ENCODE data around the gene PCSK9. TPM values are rescaled to one million over a fixed set of nuclear protein-coding genes. Genes with fewer than 3 reads are reported as not detected.

PCSK9 gene
- total RNA-seq = 0.07 TPM in 2 replicates

DNA sequence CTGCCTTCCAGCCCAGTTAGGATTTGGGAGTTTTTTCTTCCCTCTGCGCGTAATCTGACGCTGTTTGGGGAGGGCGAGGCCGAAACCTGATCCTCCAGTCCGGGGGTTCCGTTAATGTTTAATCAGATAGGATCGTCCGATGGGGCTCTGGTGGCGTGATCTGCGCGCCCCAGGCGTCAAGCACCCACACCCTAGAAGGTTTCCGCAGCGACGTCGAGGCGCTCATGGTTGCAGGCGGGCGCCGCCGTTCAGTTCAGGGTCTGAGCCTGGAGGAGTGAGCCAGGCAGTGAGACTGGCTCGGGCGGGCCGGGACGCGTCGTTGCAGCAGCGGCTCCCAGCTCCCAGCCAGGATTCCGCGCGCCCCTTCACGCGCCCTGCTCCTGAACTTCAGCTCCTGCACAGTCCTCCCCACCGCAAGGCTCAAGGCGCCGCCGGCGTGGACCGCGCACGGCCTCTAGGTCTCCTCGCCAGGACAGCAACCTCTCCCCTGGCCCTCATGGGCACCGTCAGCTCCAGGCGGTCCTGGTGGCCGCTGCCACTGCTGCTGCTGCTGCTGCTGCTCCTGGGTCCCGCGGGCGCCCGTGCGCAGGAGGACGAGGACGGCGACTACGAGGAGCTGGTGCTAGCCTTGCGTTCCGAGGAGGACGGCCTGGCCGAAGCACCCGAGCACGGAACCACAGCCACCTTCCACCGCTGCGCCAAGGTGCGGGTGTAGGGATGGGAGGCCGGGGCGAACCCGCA, at the start of gene PCSK9:
PCSK9 (plus strand) TSS at position 207 of the 741 bp plus-strand sequence; CDS start at position 497, 290 bp downstream.
- DNase-seq (ENCODE audit: low read depth, low spot score) = no peak

DNA sequence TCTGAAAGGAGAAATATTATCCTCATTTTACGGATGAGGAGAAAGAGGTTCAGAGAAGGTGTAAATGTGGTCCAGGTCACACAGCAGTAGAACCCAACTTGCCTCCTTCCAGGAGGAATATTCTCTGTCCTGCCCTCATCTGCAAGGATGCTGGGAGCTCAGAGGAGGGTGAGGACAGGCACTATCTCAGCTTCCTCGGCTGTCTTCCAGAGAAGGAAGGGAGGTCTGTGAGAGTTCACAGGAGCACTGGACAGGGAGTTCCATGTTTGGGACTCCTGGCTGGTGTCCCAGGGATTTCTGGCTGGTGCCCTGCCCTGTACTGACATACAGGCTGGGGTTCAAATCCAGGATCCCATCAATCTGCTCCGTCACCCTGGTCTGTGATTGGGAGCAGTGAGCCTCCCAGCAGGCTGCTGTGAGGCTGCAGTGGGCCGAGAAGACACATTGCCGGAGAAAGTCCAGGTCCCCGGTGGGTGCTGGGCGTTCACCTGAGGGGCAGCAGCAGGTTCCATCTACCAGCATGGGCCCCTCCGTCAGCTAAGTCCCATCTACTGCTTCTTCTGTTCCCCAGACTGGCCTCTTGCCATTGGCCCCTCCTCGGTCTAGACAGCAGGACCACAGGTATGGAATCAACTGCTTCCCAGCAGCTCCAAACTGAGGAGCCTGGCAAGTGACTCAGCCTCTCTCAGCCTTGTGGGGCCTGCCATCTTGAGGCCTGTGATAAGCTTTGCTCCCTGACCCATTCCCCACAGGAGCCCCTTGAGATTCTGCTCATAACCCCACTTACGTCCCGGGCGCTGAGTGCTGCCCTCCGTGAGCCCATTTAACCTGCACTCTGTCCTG, 49.2 kb upstream of the PCSK9 start:
- DNase-seq (ENCODE audit: low read depth, low spot score) = no peak

DNA sequence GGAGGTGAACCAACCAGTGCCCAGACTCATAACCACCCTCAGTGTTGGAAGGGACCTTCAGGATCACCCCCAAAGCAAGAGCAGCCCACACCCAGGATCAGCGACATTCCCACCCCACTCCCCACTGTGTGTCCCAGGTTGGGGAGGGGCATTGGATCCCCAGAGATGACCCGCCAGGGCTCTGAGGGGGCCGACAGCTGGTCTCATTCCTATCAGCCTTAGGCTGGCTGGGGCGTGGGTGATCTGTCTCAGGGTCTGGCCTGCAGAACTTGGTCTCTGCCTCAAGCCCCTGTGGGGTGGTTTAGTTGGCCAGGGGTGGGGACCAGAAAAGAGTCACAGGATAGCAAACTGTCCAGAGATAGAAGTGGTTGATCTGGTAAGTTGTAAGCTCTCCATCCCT, 48.4 kb upstream of the PCSK9 start:
- no peak for DNase-seq (ENCODE audit: low read depth, low spot score)

DNA sequence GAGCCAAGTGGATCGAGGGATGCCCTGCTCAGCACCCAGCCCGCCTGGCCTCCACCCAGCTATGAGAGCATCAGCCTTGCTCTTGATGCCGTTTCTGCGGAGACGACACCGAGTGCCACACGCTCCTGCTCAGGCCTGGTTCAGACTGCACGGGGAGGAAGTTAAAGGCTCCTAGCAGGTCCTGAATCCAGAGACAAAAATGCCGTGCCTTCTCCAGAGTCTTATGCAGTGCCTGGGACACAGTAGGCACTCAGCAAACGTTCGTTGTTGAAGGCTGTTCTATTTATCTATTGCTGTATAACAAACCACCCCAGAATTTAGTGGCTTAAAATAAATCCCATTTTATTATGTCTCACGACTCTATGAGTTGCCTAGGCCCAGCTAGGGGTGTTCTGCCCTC, 47.4 kb upstream of the PCSK9 start:
- DNase-seq (ENCODE audit: low read depth, low spot score) = no peak

DNA sequence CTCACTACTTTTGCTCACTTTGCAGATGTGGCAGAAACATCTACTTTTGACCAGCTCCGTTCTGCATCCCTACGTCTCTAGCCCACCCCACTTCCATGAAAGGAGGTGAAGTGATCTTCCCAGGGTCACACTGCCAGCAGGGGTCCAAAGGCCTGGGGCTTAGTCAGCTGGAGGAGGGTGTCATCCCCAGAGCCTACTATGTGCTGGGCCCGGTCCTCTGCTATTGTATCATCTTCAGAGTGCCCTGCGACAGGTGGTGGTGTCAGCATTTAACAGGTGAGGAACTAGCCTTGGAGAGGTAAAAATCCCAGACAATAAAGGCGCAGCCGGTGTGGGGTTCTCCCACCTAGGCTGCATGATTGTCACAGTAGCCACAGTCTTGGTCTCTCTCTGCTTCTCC, 46.2 kb upstream of the PCSK9 start:
- no peak for DNase-seq (ENCODE audit: low read depth, low spot score)

DNA sequence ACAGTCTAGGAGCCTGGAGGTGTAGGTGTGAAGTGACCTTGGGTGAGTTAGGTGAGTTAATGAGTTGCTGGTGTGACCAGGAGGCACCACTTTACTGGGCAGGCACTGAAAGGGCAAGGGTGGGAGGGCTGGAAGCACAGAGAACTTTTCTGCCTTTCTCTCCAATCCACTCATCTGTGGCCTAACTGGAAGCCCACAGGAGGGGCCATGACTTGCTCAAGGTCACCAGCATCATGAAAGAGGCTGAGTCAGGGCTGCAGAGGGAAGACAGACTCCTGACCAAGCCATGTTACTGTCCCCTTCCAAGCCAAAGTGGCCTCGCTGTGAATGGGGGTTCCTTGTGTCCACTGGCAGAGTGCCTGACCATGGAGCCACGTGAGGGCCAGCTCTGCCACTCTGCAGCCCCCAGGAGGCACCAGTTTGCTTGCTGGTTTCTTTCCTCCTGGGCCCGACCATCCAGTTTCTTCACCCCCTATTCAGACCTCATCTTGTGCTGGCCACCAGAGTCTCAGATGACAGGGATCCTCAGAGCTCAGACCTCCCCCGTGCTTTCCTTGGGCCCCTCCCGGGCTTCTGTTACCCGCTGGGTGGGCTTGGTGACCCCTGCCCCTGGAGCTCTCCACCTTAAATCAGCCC, 44.9 kb upstream of the PCSK9 start:
- DNase-seq (ENCODE audit: low read depth, low spot score) = no peak

DNA sequence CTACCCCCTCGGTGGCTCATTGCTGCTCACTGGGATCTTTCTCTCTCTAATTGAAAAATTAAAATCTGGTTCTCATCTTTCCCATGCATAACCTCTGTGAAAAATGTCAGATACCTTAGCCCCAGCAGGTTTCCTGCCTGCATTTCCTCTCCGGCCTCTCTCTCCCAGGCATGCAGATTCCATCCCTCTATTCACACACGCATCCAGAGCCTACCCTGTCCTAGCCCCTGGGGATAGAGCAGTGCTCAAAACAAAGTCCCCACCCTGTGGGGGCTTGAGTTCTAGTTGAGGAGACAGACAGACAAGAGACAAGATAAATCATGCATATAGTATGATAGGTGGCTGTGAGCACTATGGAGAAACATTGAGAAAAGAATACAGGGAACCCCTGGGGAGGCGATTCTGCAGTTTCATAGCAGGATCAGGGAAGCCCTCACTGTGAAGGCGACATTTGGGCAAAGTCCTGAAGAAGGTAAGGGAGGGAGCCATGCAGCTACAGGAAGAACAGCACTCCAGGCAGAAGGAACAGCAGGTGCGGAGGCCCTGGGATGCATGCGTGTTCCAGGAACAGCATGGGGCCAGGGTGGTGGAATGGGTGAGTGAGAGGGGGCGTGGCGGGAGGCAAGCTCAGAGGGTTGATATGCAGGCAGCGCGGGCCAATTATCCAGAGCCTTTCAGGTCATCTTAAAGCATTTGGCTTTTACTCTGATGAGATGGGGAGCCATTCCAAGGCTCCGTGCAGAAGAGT, 44.2 kb upstream of the PCSK9 start:
- no peak for DNase-seq (ENCODE audit: low read depth, low spot score)

DNA sequence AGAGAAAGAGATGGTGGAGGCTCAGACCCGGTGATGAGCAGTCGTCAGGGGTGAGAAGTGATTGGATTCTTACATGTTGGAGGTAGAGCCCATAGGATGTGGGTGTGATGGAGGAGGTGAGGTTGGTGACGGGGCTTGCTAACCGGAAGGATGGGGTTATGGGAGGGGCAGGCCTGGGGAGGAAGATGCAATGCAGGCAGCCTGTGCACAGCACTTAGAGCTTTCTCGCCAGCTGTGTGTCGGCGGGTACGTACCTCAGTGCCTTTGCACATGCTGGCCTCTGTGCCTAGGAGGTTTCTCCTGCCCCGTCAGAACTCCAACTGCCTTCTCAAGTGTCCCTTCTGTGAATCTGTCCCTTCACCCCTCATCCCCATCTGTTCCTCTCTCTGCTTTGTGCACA, 43.5 kb upstream of the PCSK9 start:
- no peak for DNase-seq (ENCODE audit: low read depth, low spot score)

DNA sequence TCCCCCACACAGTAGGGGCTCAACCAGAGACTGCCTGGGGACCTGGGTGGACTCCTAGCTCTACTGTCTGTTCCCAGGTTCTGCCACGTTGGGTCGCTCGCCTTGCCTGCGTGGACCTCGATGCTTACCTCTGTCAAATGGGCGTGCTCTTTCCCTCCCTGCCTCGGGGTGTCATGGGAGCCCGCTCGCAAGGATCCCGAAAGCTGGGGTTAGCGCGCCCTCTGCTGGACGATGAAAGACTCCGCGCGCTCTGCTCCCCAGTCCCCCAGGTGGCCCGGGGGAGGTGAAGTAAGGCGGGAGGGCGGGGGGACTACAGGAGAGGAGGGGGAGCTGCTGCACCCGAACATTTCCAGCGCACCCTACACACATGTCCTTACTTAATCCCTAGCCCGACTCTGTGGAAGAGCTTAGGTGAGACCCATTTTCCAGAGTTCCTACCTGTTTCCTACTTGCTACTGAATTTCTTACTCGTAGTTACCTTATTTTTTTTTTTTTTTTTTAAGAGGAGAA, 42.9 kb upstream of the PCSK9 start:
- DNase-seq (ENCODE audit: low read depth, low spot score) = peak; percentile 17

DNA sequence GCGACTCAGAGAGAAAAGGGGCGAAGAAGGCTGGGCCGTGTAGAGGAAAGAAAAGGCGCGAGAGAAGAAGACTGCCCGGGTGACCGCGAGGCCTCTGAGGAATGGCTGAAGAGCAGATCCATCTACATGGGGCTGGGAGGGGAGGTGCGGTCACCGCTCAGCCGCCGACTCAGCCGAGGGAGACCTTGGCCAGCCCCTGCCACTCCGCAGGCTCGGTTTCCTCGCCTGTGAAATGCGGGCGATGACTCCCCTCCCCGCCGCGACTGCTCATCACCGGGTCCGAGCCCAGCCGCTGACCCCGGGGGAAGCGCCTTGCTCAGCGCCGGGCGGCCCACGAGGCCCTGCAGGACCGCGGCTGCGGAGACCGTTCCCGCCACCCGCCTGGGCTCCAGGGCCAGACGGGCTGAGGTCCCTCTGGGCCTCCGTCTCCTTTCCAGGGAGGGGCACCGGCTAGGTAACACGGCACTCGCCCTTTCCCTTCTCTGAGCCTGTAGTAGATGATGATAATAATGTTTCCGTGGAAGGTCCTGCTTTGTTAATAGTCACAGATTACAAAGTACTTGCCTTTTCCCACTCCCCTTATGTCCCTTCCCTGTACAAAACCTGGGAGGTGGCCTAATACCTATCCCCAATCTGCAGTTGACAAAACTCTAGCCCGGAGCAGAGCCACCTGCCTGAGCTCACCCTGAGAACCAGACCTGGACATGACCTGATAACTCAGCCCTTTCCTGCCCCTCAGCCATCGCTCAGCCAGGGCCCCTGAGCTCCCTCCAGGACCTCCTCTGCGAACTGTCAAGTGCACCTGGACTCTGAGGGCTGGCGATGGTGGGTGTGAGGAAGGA, 42.3 kb upstream of the PCSK9 start:
- no peak for DNase-seq (ENCODE audit: low read depth, low spot score)

DNA sequence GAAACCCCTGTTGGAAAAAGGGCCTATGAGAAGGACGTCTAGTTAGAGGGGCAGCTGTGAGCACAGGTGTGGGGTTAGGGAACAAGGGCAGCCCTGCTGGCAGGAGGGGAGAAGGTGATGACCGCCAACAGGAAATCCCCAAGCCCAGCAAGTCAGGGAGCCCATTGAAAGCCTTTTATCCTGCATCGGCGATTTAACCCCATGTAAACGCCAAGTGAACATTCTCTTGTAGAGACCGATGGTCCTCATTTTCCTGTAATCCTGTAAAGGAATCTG, 41.7 kb upstream of the PCSK9 start:
- DNase-seq (ENCODE audit: low read depth, low spot score) = no peak

DNA sequence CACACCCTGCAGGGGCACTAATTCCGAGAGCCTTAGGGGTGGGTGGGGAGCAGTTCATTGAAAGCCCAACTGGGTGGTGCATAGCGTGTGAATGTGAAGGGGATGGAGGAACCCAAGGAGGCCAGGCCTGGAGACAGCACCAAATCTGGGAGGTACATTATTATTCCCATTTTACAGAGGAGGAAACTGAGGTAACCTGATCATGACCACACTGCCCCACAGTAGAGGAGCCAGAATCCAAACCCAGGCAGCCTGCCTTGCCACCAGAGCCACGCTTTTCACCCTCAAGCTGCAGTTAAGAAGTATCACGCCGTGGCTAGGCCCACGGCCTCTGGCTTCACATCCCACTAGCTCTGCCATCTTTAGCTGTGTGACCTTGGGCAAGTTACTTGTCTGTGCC, 41.2 kb upstream of the PCSK9 start:
- no peak for DNase-seq (ENCODE audit: low read depth, low spot score)

DNA sequence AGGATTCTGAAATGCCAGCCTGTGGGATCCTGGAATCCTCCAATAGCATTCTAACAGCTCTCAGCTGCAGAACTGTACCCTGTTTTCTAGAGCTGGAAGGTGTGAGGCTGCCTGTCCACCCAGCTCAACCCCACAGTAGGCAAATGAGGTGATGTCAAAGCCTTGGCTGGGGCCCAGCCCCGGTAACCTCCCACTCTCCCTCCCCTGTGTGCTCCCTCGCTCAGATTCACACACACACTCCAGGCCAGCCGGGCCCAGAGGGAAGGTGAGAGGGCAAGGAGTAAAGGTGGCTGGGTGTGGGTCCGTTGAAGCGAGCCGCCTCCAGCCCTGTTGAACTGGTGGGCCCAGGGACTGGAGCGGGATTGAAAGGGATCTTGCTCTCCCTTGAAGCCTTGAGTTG, 40.7 kb upstream of the PCSK9 start, which contains the start of gene BSND:
BSND (plus strand) TSS at position 257 of the 400 bp plus-strand sequence. CDS start 254 bp downstream, outside the sequence.
- no peak for DNase-seq (ENCODE audit: low read depth, low spot score)

DNA sequence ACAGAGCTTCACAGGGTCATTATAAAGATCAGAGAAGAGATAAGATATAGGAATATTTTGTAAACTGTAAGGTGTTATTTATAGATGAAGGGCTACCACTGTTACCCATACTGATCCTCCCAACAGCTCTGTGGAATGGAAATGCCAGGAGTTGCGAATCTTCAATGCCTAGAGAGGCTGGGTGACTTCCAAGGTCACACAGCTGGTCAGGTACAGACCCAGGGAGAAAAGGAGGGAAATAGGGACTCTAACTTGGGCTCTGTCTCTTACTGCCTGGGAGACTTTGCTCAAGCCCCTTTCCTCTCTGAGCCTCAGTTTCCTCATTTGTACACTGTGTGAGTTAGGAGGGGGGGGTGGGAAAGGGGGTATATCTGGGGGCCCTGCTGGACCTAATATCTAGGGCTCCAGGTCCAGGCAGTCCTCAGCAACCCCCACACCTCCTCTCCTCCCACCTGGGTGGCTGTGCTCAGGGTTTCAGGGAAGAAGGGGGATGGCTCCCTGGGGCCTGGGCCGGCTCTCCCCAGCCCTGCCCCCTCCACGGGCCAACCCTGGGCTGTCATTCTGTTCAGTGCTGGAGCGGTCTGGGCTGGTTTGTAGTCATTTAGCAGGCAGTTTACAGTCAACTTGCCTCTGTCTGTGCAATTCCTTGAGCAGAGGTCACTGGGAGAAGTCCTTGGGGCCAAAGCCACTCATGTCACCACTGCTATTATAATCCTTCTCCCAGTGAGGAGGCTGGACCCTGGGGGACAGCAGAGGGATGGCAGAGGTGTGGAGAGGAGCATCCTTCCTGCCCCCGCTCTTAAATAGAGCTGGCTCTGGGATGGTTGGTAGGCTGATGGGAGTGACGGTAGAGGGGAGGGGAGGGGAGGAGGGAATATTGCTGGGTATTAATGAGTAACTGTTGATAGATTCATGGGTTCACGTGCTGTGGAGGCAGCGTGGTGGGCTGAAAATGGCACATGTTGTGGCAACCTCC, 39.0 kb upstream of the PCSK9 start:
- DNase-seq (ENCODE audit: low read depth, low spot score) = no peak

DNA sequence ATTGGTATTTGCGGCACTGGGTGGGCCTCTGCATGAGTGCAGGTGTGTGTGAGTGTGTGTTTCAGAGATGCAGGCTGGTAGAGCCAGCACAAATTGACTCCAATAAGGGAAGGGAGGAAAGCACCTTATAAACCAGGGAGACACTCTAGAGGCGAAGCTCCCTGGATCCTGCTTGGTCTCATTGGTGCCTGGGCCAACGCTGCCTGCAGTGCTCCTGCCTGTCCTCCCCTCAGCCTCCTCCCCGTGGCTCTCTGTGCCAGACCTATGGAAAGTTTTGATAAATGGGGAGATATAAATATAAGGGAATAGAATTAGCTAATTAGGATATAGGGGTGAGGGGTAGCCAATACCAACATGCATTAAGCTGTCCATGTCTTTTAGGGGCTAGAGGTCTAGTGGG, 38.0 kb upstream of the PCSK9 start:
- no peak for DNase-seq (ENCODE audit: low read depth, low spot score)

DNA sequence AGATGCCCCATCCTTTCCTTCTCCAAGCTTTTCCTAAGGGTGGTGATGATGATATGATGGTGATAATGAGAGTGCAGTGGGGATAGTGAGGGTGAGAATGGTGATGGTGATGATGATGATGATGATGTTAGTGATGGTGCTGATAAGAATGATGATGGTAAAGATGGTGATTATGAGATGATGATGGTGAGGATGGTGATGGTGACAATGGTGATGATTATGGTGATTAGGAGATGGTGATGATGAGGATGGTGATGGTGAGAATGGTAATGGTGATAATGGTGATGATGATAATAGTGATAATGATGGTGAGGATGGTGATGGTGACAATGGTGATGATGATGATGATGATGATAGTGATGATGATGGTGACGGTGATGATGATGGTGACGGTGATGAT, 36.7 kb upstream of the PCSK9 start:
- no peak for DNase-seq (ENCODE audit: low read depth, low spot score)

DNA sequence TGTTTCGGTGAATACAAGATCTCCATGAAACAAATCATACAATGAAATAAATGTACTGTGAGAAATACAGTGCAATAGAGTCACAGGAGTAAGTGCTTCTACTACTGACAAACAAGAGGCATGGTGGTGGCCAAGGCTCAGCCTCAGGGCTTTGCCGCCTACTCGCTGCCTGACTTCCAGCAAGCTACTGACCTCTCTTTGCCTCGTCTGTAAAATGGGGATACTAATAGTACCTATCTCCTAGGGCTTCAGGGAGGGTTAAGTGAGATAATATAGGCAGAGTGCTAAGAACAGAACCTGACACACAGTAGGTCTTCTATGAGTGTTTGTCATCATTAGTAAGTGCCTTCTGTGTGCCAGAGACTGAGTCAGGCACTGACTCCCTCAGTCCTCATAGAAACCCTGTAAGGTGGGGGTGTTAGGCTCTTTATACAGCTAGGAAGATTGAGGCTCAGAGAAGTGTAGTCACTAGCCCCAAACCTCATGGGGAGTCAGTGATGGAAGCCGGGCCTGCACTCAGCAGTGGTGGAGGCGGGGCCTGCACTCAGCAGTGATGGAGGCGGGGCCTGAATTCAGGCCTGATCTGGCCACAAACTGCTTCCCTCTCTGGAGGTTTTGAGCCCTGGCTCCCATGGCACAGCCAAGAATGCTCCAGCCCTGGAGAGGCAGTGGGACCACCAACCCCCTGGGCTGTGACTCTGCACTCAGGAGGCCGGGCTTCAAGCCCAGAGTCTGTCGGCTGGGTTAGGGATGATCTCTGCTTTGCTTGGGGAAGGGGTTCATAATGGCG, 33.8 kb upstream of the PCSK9 start:
- no peak for DNase-seq (ENCODE audit: low read depth, low spot score)

DNA sequence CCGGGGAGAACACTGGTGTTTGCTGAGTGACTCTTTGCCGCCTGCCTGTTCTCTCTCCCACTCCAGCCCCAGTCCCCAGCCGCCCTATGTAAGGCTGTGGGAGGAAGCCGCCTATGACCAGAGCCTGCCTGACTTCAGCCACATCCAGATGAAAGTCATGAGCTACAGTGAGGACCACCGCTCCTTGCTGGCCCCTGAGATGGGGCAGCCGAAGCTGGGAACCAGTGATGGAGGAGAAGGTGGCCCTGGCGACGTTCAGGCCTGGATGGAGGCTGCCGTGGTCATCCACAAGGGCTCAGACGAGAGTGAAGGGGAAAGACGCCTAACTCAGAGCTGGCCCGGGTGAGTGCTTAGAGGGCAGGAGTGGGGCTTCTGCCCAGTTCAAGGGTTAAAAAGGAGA, 32.4 kb upstream of the PCSK9 start:
- no peak for DNase-seq (ENCODE audit: low read depth, low spot score)

DNA sequence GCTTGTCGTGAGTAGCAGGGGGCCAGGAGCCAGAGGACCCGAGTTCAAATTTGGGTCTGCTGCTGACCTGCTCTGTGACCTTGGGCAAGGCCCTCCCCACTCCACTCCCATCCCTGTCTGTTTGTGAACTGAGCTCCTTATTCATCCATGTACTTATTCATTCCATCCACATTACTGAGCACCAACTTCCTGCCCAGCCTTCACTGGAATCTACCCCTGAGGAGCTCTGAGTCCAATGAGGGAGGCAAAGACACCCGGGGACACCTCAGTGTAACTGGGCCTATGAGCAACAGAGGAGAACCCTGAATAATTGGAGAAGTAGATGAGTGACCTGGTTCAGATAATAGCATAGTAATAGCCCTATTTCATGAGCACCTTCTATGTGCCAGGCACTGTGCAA, 31.7 kb upstream of the PCSK9 start:
- no peak for DNase-seq (ENCODE audit: low read depth, low spot score)
